HG03520 (cell line): ENCODE measurements around the gene ZNF618.
"Not testable (repeated sequence)": the region's sequence is repeated elsewhere in the genome, so short reads cannot be mapped to it uniquely, and the experiment has no call there.

Experiments used
- ATAC-seq: cut with Tn5 transposase; IDR thresholded peaks from one replicate; pipeline ENCODE4 v1.9.1; 2021; ENCODE audit warnings: mild to moderate bottlenecking, moderate library complexity; ENCODE audit not compliant: unreplicated experiment

Gene ZNF618

DNA sequence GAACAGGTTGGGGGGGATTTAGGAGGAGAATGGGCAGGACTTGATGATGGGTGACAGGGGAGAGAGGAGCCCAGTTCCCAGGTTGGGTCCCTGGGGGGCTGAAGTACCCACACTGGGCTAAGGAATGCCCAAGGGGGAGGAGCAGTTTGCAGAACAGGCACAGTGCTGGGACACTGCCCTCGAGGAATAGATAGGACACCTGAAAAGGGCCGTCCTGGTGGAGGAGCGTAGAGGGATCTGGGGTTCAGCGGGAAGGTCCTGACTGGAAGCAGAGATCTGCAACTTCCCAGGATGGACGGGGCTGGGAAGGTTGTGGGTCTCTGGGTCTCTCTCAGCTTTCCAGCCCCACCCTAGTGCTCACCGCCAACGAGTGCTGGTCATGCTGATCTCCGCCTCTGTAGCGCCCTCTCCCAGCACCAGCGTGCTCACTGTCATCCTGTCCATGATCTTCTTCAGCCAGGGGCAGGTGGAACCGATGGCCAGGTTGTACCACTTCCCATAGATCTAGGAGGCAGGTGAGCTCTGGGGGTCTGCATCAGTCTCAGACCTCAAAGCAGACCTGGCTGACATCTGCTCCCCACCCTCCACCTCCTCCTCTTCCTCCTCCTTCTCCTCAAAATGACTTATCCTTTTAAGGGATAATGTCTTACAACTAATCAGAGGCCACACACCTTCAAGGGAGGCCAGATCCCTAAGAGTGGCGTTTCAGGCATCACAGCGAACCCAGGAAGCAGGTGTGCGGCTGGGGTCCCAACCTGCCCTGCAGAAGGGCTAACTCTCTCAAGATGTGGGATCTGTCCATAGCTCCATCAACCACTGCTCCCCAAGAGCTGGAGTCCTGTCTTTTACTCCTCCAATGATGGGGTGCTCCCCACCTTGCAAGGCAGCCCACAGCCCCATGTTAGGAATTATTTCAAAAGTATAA lies 200.4 kb downstream of the ZNF618 start:
- ATAC-seq = no peak

GRCh38 chr9:114077162-114077837 lies 201.2 kb downstream of the ZNF618 start:
- no peak for ATAC-seq

DNA sequence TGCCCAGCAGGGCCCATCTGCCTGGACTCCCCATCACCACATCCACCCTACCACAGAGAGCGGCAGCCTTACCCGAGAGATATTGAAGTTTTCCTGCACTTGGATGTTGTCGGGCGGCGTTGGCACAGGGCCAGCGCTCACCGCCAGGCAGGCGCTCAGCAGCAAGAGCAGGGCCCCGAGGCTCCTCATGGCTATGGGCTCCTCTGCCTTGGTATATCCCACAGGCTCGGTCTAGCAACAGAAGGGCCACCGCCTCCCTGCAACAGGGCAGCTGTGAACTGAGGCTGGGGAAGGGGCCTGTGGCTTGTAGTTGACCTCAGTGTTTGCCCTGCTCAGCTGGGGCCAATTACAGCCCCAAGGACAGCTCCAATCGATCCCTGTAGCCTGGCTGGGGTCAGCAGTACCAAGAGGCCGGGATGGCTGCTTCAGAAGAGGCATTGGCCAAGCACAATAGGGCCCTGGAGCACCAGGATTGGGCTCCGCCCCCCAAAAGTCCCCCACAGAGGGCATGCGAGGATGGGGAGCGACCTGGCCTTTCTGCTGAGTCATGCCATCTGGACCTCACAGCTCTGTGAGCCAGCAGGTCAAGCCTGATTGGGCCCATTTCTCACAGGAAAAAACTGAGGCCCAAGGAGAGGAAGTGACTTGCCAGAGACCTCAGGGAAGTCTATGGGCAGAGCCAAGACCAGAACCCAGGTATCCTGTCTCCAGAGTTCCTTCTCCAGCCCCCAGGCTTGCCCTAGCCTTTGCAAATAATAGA lies 202.1 kb downstream of the ZNF618 start, which contains the start of gene AMBP:
Gene AMBP, minus strand, starts transcription at position 280 of the 760 bp plus-strand sequence. Its CDS starts 91 bp downstream, at position 189.
- no peak for ATAC-seq

DNA sequence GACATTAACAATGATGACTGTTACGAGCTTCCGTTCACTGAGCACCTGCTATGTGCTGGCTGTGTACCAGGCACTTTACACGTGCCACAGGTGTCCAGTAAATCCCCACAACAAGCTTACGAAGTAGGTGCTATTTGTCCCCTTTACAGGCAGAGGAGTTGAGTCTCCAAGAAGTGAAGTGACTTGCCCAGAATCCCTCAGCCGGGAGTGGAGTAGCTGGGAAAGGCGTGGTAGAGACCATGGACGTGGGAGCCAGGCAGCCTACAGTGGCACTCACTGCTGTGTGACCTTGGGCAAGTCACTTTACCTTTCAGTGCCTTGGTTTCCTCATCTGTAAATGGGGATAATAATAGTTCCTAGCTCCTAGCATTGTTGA lies 202.7 kb downstream of the ZNF618 start:
- ATAC-seq = no peak

DNA sequence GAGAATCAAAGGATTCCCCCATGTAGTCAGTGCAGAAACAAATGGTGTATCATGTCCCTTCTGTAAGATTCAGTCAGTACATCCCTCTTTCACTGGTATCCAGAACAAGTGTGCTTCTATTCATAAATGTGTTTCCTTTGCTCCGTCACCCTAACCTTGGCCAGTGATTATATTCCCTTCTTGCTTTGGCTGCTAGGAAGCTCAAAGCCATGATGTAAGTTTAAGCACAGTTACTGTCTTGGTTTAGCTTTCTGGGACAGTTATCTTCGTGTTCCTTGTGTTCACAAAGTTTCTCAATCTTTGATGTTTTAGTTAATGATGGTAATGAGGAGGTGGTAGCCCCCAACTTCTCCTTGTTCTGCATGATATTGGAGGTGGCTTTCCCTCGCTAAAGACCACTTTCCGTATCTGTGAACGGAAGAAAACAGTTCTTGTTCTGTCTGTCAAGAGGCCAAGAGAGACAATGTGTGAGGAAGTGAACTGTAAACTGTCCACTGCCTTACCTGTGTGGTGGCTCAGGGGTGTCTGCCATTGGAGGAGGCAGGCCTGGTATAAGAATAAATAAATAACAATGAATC lies 204.2 kb downstream of the ZNF618 start:
- ATAC-seq = no peak

- ATAC-seq = no peak
Observed at GRCh38 chr9:114080773-114081440, 204.8 kb downstream of the ZNF618 start.

GRCh38 chr9:114081441-114082016 lies 205.4 kb downstream of the ZNF618 start:
- no peak for ATAC-seq

GRCh38 chr9:114082017-114082762 lies 206.1 kb downstream of the ZNF618 start:
- ATAC-seq = peak; percentile 84

- not testable (repeated sequence) for ATAC-seq
Observed at GRCh38 chr9:114082763-114083412, 206.8 kb downstream of the ZNF618 start.

DNA sequence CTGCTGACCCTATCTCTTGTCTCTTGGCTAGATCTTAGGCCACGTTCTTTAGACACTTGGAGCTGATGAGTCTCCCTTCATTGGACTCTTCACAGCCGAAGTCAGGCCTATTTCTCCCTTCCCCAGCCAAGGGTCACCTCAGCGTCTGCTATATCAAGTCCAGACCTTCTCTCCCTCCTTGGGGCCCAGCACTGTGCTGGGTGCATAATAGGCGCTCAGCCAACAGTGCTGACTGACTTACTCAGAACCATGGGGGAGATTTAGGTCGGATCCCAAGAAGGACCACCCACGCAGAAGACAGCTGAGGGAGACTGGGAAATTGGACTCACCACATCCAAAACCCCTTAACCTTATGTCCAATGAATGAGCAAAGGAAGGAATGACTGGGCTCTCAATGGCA lies 207.6 kb downstream of the ZNF618 start:
- no peak for ATAC-seq

DNA sequence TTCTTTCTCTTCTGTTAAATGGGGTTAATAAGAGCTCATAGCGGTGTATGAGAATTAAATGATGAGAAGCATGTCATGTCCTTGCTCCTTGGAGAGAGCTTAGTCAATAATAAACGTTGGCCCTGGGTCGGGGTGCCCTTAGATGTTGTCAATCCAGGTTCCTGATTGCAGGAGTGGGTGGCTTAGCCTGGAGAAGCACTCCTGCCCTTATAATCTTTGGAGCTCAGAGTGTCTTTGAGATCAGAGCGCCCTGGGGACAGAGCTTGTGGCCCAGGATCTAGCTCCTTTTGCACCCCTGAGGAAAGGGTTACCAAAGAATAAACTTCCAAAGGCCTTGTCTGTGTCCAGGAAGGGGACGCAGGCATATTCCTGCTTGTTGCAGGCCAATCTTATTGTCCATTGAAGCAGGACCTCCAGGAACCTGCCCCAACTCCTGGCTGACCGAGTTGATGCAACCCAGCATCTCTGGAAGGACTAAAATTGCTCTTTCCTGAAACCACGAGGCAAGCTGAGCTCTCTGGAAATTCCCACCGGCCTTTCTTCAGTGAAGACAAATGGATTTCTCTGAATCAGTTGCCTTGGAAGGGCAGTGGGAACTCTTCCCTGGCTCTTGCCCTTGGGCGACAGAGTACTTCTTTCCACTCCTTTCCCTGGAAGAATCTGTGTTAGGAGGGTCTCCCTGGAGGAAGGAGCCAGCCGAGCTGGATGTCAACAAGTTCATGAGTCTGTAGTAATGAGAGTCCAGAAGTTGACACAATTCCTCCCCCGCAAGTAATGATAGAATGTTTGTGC lies 208.4 kb downstream of the ZNF618 start:
- ATAC-seq = no peak

GRCh38 chr9:114085387-114085789 lies 209.3 kb downstream of the ZNF618 start:
- no peak for ATAC-seq

DNA sequence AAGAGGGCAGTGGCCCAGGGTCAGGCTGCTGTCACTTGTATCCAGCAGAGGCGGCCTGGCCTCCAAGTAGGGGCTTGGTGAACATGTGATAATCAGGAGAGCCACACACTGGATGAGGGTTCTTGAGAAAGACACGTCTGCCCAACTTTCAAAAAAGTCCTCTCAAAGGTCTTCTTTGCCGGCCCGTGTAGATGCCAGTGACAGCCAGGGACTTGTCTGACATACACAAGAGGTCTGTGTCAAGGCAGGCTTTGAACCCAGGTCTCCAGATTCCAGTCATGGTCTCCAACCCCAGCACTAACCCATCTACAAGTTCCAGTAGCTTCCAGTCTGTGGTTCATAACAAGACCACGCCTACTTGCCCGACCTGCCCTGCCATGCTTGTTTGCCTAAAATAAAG lies 209.9 kb downstream of the ZNF618 start:
- ATAC-seq = no peak

- ATAC-seq = no peak
Observed at GRCh38 chr9:114086607-114087006, 210.5 kb downstream of the ZNF618 start.

- no peak for ATAC-seq
Observed at GRCh38 chr9:114087721-114088120, 211.6 kb downstream of the ZNF618 start.

DNA sequence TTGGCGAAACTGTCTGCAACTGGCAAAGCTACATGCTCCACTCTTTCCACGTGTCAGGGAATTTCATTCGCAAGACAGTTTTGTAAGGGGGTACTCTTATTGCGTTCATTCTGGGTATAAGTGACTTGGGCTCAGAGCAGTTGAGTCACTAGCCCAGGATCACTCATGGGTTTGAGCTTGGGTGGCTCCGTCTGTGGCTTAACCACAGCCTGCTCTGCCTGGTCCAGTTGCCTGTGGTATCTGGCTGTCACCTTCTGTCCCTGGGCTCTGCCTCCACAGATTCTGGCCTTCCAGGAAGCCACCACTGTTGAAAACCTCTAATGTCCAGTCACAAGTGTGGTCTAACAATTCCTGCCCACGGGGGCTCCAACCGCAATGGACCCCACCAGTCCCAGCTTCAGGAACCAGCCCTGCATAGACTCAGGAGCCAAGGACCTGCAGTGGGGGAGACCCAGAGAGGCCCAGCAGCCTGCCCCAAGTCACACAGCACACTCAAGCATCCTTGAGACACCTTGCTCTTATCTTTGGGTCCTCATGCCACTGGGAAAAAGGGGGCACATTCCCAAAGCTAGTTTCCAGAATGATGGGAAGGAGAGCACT lies 212.6 kb downstream of the ZNF618 start:
- no peak for ATAC-seq

DNA sequence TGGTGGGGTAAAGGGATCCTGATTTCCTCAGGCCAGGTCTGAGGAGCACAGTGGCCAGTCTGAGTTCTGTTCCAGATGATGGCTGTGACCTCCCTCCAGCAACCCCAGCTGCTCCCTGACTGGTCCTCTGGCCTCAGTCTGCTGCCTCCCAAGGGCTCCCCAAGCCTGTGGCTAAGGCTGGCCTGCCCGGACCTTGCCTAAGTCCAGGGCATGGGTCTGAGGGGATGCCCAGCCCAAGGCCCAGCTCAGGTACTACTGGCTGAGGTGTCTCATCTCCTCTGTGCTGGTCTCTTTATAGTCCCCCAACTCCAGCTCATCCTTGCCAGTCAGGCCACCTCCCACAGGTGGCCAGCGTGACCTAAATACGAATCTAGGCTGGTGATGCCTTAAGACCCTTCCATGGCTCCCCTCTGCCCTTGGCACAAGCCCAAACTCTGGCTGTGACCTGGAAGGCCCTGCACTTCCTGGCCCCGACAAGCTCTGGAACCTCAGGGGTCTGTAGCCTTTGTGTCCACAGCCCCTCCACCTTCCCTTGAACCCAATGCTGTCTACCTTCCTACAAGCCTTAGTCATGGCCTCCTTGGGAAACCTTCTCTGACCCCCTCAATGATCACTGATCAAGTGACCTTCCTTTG lies 213.2 kb downstream of the ZNF618 start:
- ATAC-seq = no peak
